ENCODE measurements around the gene TROAP. TPM values are rescaled to one million over a fixed set of nuclear protein-coding genes. Genes with fewer than 3 reads are reported as not detected.

Gene TROAP
- total RNA-seq, 1 experiment from 2014 or later: 75.3 TPM

GRCh38 chr12:49345051-49345824 lies 22.2 kb downstream of the TROAP start:
- peaks cover 73% of the 10 kb centered on the region for H3K27me3 ChIP-seq (ENCODE audit: insufficient read depth, low read length)

More at GRCh38 chr12:49345051-49345824, 22.2 kb downstream of the TROAP start:
- no peak for TF ChIP-seq CTCF (conservative IDR thresholded peaks at IDR 0.05)
- no peak overlapping the region for H3K14ac ChIP-seq (ENCODE audit: insufficient read depth, low read length)
- Mint-ChIP-seq H3K27ac (no peak overlapping the region), H3K9me3 (peaks cover 1 to 3% of the 10 kb centered on the region in 2 experiments; a peak in 2 of 5 replicates), H3K36me3 (ENCODE audit: insufficient read depth in 1 of 3, low read depth in 3 of 3) (peaks cover 0 to 1% (median 0%) of the 10 kb centered on the region in 3 experiments; a peak in 1 of 7 replicates), H3K4me1 (peaks cover 41 to 46% of the 10 kb centered on the region in 2 experiments), H3K4me3 (peak overlapping the region; percentile 61 to 87), H3K27me3 (ENCODE audit: low read depth) (peaks cover 98% of the 10 kb centered on the region)
- H3K4ac ChIP-seq (ENCODE audit: low read depth, low read length): no peak overlapping the region
- H3K56ac ChIP-seq (ENCODE audit: insufficient read length, low read depth, low read length): no peak overlapping the region
- WGBS (ENCODE audit: extremely low coverage, insufficient read length, low lambda C conversion rate): no CpG with 5 or more reads among the region's 70 CpGs
- no peak overlapping the region for H3K9ac ChIP-seq (ENCODE audit: extremely low read depth, insufficient read length, low read length)
- no peak overlapping the region for H4K91ac ChIP-seq (ENCODE audit: insufficient read length, low read depth, low read length)
- no peak overlapping the region for H2BK5ac ChIP-seq (ENCODE audit: insufficient read length, low read length)
- no peak overlapping the region for H4K8ac ChIP-seq (replicated peaks; ENCODE audit: insufficient read length, low read depth, low read length)
- peaks cover 3% of the 10 kb centered on the region for H4K20me1 ChIP-seq (ENCODE audit: control insufficient read depth, insufficient read depth, insufficient read length)
- no peak overlapping the region for H2BK120ac ChIP-seq (ENCODE audit: low read depth, low read length, poor library complexity, severe bottlenecking)
- no peak overlapping the region for H3K18ac ChIP-seq (ENCODE audit: insufficient read length, low read depth, low read length)
- H3K23ac ChIP-seq (ENCODE audit: insufficient read length, low read depth, low read length): no peak overlapping the region
- H3K79me1 ChIP-seq (ENCODE audit: insufficient read depth, low read depth, low read length, poor library complexity, severe bottlenecking): no peaks in the 10 kb centered on the region
- H3K4me1 ChIP-seq (ENCODE audit: insufficient read depth, low read length): peaks cover 7% of the 10 kb centered on the region; the same call in 1 of the 2 replicates
- no peak overlapping the region for H2BK20ac ChIP-seq (ENCODE audit: low read depth, low read length, poor library complexity, severe bottlenecking)
- H3K79me2 ChIP-seq (ENCODE audit: insufficient read depth, low read length): no peaks in the 10 kb centered on the region
- no peak overlapping the region for H2AFZ ChIP-seq (ENCODE audit: low read length)
- H4K5ac ChIP-seq (ENCODE audit: insufficient read length, low read depth, low read length): no peak overlapping the region
- no peak overlapping the region for H2BK15ac ChIP-seq (ENCODE audit: low read depth, low read length)
- peak overlapping the region; percentile 45 for H3K4me2 ChIP-seq (ENCODE audit: insufficient read depth, insufficient read length, low read length)
- H3K27ac ChIP-seq (ENCODE audit: insufficient read length, low read depth, low read length): no peak overlapping the region
- H3K23me2 ChIP-seq (ENCODE audit: insufficient read length, low read depth, low read length, poor library complexity, severe bottlenecking): peaks cover 36% of the 10 kb centered on the region
- peak; percentile 61 for DNase-seq
- no peak overlapping the region for H3T11ph ChIP-seq (ENCODE audit: low read length)
- H2BK12ac ChIP-seq (ENCODE audit: insufficient read length, low read depth, low read length): no peak overlapping the region
- no peak overlapping the region for H2AK5ac ChIP-seq (ENCODE audit: insufficient read length, low read length)
- no peaks in the 10 kb centered on the region for H3K9me3 ChIP-seq (ENCODE audit: control insufficient read depth, low read depth, low read length)

All from H9 (cell line).